Motor neuron (in vitro differentiated cells): Measurements from ENCODE around the gene GALNT16. TPM values are rescaled to one million over a fixed set of nuclear protein-coding genes. Genes with fewer than 3 reads are reported as not detected.
"Not testable (repeated sequence)": the region's sequence is repeated elsewhere in the genome, so short reads cannot be mapped to it uniquely, and the experiment has no call there.

Experiments used
- ATAC-seq, 8 experiments: fragments of 200-7000 bp; cut with Tn5 transposase; replicated peaks in 6 of 8; 2 replicates each; pipeline ENCODE4 v1.8.0; 2021; ENCODE audit warnings: mild to moderate bottlenecking in 8 of 8, moderate library complexity in 8 of 8
- H3K27ac ChIP-seq, 2 donors: fragments of 250-450 bp; sonication (Bioruptor Pico); 2 replicates each; pipeline ENCODE4 v1.9.0; 2021; ENCODE audit warnings: antibody characterized with exemption in 2 of 2, mild to moderate bottlenecking in 2 of 2, moderate library complexity in 1 of 2
- H3K4me1 ChIP-seq, 2 donors: fragments of 250-450 bp; sonication (Bioruptor Pico); replicated peaks in 1 of 2; 2 replicates each; pipeline ENCODE4 v1.6.1; 2021; ENCODE audit warnings: antibody characterized with exemption in 2 of 2, mild to moderate bottlenecking in 2 of 2, moderate library complexity in 1 of 2
- H3K4me3 ChIP-seq, 5 donors: fragments of 250-450 bp; sonication (Bioruptor Pico); 2 replicates each; pipeline ENCODE4 v1.9.0; 2021; ENCODE audit warnings: antibody characterized with exemption in 5 of 5, mild to moderate bottlenecking in 5 of 5, moderate library complexity in 4 of 5
- WGBS, 10 experiments: fragments of 450-650 bp; shearing (Covaris generic); methylation state at CpG; one replicate each; pipeline ENCODE4 v1.0.0; 2022; 5-methylcytosine and 5-hydroxymethylcytosine counted together
- in situ Hi-C, 9 experiments: fragments of 400-800 bp; cut with MboI; loops; one replicate each; pipeline ENCODE4 v1.15.0; 2021; ENCODE audit warnings: low sequenced_read_pairs in 9 of 9, low pct_unique_long_range_greater_than_20kb in 2 of 9; ENCODE audit not compliant: unreplicated experiment in 9 of 9
- total RNA-seq, 8 experiments: library from RNA; unstranded; fragments of 300-600 nt; gene quantifications; 2 replicates each; pipeline versions ENCODE4 v1.2.3 to v1.2.4, GENCODE V29; 2022

Gene GALNT16
- 10 to 100 TPM in 5 of 8 experiments, 1 to 10 TPM in 2, under 1 TPM in 1; 0.72 to 23.5 (median 11.9) TPM for total RNA-seq

- 0 to 7% (median 5%) methylated on average over 3 to 5 of the region's 74 CpGs; no CpG with 5 or more reads in 7 of the 10 experiments for WGBS, 10 experiments
- ATAC-seq, result peak; percentile 32 to 70 (median 62)
- in situ Hi-C loops, result loop anchor here in 2 of 9 experiments (25.0 kb wide), 1 partner anchor 203 kb away; no protein-coding TSS in a partner anchor
- peak within 1 kb of the TSS; percentile 57 to 58 for H3K27ac ChIP-seq
- H3K4me1 ChIP-seq, result peaks cover 31 to 33% of the 10 kb centered on the region in 2 donors
- peak within 1 kb of the TSS; percentile 44 to 74 (median 59) for H3K4me3 ChIP-seq
Measured at GRCh38 chr14:69259527-69260189, at the start of gene GALNT16. GALNT16 (plus strand) TSS chr14:69260158; CDS start chr14:69260291, 133 bp downstream.

GRCh38 chr14:69214393-69214792 lies 45.6 kb upstream of the GALNT16 start:
- Histone ChIP-seq H3K4me1 (no peaks in the 10 kb centered on the region), H3K4me3 (no peak overlapping the region), H3K27ac (no peak overlapping the region)
- WGBS, 10 experiments, result 21 to 100% (median 71%) methylated on average over 1 to 2 of the region's 2 CpGs
- ATAC-seq, result peak in 4 of 8 experiments; percentile 26 to 93 (median 38)
- in situ Hi-C loops, result no loop called here

- H3K27ac ChIP-seq, in situ Hi-C loops, ATAC-seq, H3K4me3 ChIP-seq, H3K4me1 ChIP-seq: not testable (repeated sequence)
- no CpG with 5 or more reads among the region's 3 CpGs for WGBS, 10 experiments
Measured at GRCh38 chr14:69217663-69218062, 42.3 kb upstream of the GALNT16 start.

- in situ Hi-C loops, result loop anchor here in 1 of 9 experiments (25.0 kb wide), 1 partner anchor 237 kb away; no protein-coding TSS in a partner anchor
- 67 to 100% (median 89%) methylated on average over 1 to 4 of the region's 4 CpGs; no CpG with 5 or more reads in 3 of the 10 experiments for WGBS, 10 experiments
- Histone ChIP-seq H3K4me1 (peaks cover 0 to 4% of the 10 kb centered on the region in 2 donors), H3K4me3 (no peak overlapping the region), H3K27ac (no peak overlapping the region)
- ATAC-seq, result no peak
Measured at GRCh38 chr14:69224946-69225345, 35.0 kb upstream of the GALNT16 start.

- 70 to 90% (median 82%) methylated on average over 1 to 9 of the region's 9 CpGs; no CpG with 5 or more reads in 2 of the 10 experiments for WGBS, 10 experiments
- in situ Hi-C loops, result loop anchor here in 1 of 9 experiments (25.0 kb wide), 1 partner anchor 236 kb away; no protein-coding TSS in a partner anchor
- Histone ChIP-seq H3K4me3 (no peak overlapping the region), H3K4me1 (peaks cover 0 to 4% of the 10 kb centered on the region in 2 donors), H3K27ac (no peak overlapping the region)
- peak in 1 of 8 experiments; percentile 14 for ATAC-seq
Measured at GRCh38 chr14:69226178-69226577, 33.8 kb upstream of the GALNT16 start.

- no peak overlapping the region for H3K27ac ChIP-seq
- H3K4me3 ChIP-seq, result no peak overlapping the region
- peak in 1 of 8 experiments; percentile 16 for ATAC-seq
- H3K4me1 ChIP-seq, result peaks cover 0 to 4% of the 10 kb centered on the region in 2 donors
- in situ Hi-C loops, result loop anchor here in 1 of 9 experiments (25.0 kb wide), 1 partner anchor 236 kb away; no protein-coding TSS in a partner anchor
- 70 to 100% (median 100%) methylated on average over 1 to 2 of the region's 2 CpGs; no CpG with 5 or more reads in 3 of the 10 experiments for WGBS, 10 experiments
Measured at GRCh38 chr14:69226736-69227135, 33.2 kb upstream of the GALNT16 start.

GRCh38 chr14:69231486-69231885 lies 28.5 kb upstream of the GALNT16 start:
- Histone ChIP-seq H3K27ac (no peak overlapping the region), H3K4me3 (no peak overlapping the region), H3K4me1 (no peaks in the 10 kb centered on the region)
- 66 to 100% (median 75%) methylated on average over 1 to 2 of the region's 2 CpGs; no CpG with 5 or more reads in 3 of the 10 experiments for WGBS, 10 experiments
- peak in 2 of 8 experiments; percentile 21 to 70 for ATAC-seq
- in situ Hi-C loops, result loop anchor here in 1 of 9 experiments (25.0 kb wide), 1 partner anchor 231 kb away; no protein-coding TSS in a partner anchor

- in situ Hi-C loops, result loop anchor here in 1 of 9 experiments (25.0 kb wide), 1 partner anchor 230 kb away; no protein-coding TSS in a partner anchor
- Histone ChIP-seq H3K4me1 (no peaks in the 10 kb centered on the region), H3K4me3 (no peak overlapping the region), H3K27ac (no peak overlapping the region)
- no peak for ATAC-seq
- 62 to 100% (median 90%) methylated on average over 1 to 3 of the region's 3 CpGs for WGBS, 10 experiments
Measured at GRCh38 chr14:69232388-69232787, 27.6 kb upstream of the GALNT16 start.

GRCh38 chr14:69234106-69234505 lies 25.9 kb upstream of the GALNT16 start:
- in situ Hi-C loops, result loop anchor here in 1 of 9 experiments (25.0 kb wide), 1 partner anchor 228 kb away; no protein-coding TSS in a partner anchor

GRCh38 chr14:69235708-69236107 lies 24.2 kb upstream of the GALNT16 start:
- no peak for ATAC-seq
- 86 to 100% (median 100%) methylated on average over 1 of the region's 1 CpG; no CpG with 5 or more reads in 5 of the 10 experiments for WGBS, 10 experiments
- in situ Hi-C loops, result loop anchor here in 1 of 9 experiments (25.0 kb wide), 1 partner anchor 227 kb away; no protein-coding TSS in a partner anchor
- Histone ChIP-seq H3K27ac (no peak overlapping the region), H3K4me1 (no peaks in the 10 kb centered on the region), H3K4me3 (no peak overlapping the region)

More at GRCh38 chr14:69234106-69234505, 25.9 kb upstream of the GALNT16 start:
- ATAC-seq, result no peak
- Histone ChIP-seq H3K27ac (no peak overlapping the region), H3K4me1 (no peaks in the 10 kb centered on the region), H3K4me3 (no peak overlapping the region)

GRCh38 chr14:69237142-69237541 lies 22.8 kb upstream of the GALNT16 start:
- H3K27ac ChIP-seq, result no peak overlapping the region
- in situ Hi-C loops, result loop anchor here in 1 of 9 experiments (25.0 kb wide), 1 partner anchor 225 kb away; no protein-coding TSS in a partner anchor

GRCh38 chr14:69237584-69237983 lies 22.4 kb upstream of the GALNT16 start:
- in situ Hi-C loops, result loop anchor here in 1 of 9 experiments (25.0 kb wide), 1 partner anchor 225 kb away; no protein-coding TSS in a partner anchor
- 79 to 100% (median 86%) methylated on average over 1 to 4 of the region's 12 CpGs; no CpG with 5 or more reads in 5 of the 10 experiments for WGBS, 10 experiments
- Histone ChIP-seq H3K27ac (no peak overlapping the region), H3K4me1 (no peaks in the 10 kb centered on the region), H3K4me3 (no peak overlapping the region)
- no peak for ATAC-seq

More at GRCh38 chr14:69237142-69237541, 22.8 kb upstream of the GALNT16 start:
- Histone ChIP-seq H3K4me3 (no peak overlapping the region), H3K4me1 (no peaks in the 10 kb centered on the region)
- ATAC-seq, result no peak
- 100% methylated on average over 1 of the region's 1 CpG; no CpG with 5 or more reads in 8 of the 10 experiments for WGBS, 10 experiments

- no peak overlapping the region for H3K27ac ChIP-seq
- 60 to 100% (median 84%) methylated on average over 1 to 4 of the region's 4 CpGs for WGBS, 10 experiments
Measured at GRCh38 chr14:69238883-69239282, 21.1 kb upstream of the GALNT16 start.

More at GRCh38 chr14:69238883-69239282, 21.1 kb upstream of the GALNT16 start:
- Histone ChIP-seq H3K4me1 (no peaks in the 10 kb centered on the region), H3K4me3 (no peak overlapping the region)
- in situ Hi-C loops, result loop anchor here in 1 of 9 experiments (25.0 kb wide), 1 partner anchor 223 kb away; no protein-coding TSS in a partner anchor
- no peak for ATAC-seq
